Right hindlimb (tissue), 1 donor: ENCODE results near the gene FASTK.

Source experiments
- DNase-seq: peaks from one replicate; pipeline ENCODE4 v3.0.0-alpha.2; 2018

Gene FASTK

DNA sequence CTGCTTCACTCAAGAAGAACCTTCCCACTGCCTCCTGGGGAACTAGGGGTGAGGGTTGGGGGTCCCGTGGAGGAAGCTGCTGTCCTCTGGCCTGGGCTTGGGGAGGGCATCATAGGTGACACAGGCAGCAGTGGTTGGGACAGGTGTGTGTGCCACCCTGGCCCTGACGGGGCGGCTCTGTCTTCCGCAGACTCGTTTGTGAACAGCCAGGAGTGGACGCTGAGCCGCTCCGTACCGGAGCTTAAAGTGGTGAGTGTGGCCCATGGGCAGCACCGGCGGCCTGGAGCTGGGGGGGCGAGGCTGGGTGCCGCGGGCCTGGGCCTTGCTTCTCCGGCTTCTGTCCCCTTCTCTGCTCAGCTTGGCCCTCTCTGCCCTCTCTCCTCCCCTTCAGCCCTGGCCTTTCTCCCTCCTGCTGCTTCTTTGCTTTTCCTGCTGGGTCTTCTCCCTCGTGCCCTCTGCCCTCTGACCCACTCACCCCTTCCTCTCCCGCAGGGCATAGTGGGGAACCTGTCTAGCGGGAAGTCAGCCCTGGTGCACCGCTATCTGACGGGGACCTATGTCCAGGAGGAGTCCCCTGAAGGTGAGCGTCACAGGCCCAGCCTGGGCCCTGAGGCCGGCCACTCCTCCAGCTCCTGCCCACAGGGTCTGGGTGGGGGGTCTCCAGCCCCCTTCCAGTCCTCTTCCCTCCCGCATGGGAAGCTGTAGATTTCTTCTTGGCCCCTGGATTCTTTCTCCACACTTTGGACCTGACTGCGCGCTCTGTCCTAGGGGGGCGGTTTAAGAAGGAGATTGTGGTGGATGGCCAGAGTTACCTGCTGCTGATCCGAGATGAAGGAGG, 36.2 kb upstream of the FASTK start:
- no peak for DNase-seq

DNA sequence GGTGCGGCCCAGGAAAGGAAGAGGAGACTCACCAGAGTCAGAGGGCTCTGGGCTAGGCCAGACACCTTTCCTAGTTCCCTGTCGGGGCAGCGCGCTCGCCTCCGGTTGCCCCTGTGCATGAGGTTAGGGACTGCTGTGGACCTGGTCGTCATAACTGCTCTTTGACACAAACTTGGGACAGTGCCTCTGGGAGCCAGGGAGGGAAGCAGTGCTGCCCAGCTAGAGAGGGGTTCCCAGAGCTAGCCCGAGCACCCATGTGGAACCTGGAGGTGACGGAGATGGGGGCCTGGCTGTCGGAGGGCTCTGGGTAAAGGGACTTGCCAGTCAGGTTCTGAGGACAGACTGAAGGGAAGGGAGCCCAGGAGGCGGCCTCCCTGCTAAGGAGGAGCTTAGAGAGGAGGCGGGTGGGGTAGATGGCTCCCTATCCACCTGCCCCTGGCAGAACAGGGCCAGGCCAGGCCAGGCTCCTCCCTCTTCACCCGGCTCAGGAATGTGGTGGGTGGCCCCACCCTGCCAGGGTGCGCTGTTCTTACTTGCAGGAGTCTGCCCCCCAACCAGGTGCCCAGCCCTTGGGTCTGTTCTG, 35.3 kb upstream of the FASTK start:
- no peak for DNase-seq

DNA sequence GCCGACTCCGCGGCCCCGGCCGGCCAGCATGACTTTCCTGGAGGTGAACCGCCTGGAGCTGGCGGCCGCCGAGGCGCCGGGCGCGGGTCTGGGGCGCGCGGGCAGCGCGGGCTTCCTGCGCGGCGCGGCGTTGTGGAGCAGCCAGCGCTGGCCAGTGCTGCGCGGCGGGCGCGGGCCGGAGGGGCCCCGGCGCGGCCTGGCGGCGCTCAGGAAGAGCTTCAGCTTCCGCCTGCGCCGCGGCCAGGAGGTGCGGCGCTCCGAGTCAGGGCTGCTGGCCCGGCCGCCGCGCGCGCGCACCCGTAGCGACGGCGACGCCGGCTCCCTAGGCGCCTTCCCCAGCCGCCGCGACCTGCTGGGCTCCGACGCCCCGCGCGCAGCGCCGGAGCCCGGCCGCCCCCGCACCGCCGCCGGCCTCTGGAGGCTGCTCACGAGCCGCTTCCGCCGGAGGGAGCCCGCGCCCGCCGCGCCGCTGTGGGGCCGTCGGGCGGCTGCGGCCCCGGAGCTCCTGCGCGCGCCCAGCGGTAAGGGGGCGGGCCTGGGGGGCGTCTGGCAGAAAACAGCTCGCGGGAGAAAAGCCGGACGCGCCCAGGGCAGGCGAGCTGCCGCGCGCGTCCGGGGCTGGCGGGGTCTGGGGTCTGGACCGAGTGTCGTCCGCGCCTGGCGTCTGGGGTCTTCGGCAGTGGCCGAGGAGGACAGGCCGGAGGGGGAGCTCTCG, 34.7 kb upstream of the FASTK start:
- peak; percentile 59 for DNase-seq

DNA sequence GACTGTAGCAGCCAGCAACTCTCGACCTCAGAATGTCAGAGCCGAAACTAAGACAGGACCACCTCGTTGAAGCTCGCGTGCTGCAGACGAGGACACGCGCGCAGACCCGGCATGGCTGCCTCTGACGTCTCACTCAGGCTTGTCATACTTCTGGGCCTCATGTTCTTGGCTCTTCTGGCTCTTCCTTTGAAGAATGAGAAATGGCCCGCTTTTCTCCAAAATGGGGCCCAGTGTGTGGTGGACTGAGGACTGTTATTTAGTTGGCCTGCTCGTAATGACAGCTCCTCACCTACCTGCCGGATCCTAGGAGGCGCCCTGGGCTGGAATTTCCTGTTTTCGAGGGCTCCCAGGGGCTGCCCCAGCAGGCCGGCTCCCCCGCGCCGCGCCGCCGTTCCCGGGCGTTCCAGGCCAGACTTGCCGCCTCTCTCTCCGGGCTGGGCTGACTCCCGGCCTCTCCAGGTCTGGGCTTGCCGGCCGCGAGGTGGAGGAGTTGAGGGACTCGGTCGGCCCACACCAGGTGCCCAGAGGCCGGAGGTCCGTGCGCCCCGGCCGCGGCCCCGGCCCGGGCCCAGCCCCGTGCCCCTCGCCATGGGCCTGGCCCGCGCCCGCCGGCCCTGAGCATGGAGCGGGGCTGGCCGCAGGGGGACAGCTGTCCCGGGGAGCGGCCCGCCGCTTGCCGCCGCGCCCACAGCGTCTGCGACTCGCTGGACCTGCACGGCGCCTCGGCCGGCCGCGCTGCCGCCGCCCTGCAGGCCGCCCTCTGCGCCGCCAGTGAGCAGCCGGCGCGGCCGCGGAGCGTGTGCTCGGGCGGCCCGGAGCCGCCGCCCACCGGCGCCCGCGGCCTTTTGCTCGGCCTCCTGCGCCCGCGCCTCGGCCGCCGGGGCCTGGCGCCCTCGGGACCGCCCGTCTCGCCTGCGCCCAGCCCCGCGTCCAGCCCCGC, 33.8 kb upstream of the FASTK start:
- no peak for DNase-seq

DNA sequence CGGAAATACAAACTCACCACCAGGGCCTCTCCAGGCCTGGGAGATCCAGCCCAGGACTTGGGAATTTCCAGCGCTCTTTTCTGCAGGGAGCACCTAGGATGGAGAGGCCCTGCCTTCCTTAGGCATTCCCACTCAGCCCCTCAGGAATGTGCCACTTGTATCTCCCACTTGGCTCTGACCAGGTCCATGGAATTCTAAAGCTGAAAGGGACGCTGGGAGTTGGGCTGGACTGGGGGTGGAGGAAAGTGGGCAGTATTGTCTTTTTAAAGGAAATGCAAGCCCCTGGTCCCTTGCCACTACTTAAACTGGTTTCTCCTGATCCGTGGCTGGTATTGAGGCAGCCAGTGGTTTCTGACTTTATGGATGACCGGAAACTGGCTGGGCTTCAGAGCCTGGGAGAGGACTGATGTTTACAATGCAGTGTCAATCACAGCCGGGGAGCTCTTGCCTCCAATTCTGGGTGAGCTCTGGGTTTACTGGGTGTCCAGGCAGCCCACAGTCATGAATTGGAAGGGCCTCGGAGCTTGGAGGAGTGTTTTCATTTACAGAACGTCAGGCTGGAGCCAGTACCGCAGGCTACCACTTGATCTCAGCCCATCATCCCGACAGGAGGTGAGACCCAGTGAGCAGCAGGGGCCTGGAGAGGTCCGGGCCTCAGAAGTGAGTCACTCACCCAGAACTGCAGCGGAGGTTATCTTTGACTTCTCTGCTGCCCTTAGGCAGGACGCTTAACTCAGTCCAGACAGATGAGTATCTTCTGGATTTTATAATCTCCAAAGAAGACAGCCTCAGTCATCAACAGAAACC, 32.9 kb upstream of the FASTK start:
- DNase-seq, result no peak

DNA sequence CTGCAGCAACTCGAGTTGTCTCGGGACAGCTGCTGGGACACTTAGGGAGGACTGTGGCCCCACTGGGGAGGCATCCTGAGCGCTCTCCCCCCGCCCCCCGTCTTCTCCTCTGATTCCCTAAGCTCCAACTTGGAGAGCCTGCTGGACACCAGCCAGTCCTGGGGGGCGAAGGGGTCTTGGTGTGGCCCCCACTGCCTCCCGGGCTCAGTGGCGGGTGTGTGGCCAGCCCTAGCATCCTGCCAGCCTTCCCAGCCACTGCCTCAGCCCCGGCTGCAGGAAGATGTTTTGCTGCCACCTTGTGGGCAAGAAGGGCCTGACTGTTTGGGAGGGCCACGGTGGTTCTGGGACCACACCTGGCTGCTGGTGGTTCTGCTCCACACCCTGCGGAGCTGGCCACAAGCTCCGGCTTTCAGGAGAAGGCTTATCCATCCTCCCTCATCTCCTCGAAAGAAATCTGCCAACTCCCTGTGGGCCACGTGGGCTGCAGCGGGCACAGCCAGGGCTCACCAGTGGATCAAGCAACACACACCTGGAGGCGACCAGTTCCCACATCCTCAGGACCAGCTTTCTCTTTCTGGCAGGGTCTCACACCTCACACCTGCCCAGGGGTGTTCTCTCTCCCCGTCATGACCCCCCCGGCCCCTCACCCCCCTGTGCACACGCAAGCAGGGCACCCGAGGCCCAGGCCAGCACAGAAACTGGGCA, 30.5 kb upstream of the FASTK start:
- DNase-seq, result peak; percentile 84

DNA sequence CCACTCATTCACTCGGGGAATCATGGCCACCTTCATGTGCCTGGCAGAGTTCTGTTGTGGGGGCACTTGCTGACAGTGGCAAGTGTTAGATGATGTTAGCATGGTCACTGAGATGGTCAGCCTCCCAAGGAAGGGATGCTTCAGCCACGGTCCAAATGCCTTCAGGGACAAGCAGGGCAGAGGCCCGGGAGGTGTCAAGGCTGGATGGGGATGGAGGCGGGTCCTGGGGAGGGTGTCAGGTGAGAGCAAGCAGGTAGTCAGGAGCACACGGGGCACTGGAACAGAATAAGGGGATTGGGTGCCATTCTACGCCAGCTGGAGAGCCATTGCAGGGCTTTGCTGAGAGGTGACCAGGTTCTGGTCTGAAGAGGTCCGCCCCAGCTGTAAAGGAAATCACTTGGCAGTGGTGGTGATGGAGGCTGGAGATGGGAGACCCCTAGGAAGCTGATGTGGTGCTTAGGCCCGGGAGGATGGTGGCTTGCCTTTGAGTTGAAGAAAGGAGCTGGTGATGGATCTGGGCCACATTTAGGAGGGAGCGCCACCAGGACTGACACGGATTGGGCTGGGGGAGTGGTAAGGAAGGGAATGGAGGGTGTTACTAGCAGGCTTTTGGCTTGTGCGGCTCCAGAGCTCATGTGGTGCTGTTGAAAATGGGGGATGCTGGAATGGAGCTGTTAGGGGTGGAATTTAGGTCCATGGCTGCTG, 29.8 kb upstream of the FASTK start:
- no peak for DNase-seq

DNA sequence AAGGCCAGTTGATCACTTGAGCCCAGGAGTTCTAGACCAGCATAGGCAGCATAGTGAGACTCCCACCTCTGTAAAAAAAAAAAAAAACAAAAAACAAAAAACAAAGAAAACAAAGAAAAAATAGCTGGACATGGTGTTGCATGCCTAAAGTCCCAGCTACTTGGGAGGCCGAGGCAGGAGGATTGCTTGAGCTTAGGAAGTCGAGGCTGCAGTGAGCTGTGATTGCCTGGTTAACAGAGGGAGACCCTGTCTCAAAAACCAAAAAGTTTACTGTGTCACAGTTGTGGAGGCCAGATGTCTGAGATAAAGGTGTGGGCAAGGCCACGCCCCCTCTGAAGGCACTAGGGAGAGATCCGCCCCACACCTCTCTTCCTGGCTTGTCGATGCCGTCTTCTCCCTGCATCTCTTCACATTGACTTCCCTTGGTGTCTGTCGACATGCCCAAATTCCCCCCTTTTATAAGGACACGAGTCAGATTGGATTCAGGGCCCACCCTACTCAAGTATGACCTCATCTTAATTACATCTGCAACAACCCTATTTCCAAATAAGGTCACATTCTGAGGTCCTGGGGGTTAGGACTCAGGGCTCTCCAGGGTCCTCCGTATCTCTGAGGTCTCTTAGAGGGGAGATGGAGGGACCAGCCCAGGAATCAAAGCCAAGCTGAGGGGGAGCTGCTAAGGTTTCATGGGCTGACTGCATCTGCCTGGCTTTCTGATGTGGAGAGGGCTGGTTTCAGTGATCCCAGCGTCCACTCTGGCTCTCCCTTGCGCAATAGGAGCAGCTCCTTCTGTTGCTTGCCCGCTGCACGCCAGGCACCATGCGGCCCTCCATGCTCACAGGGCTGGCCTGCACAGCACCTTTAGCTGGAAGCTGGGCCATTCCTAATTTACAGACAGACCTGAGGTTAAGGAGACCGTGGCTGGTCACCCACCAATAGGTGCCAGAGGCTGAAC, 28.8 kb upstream of the FASTK start:
- DNase-seq, result no peak

DNA sequence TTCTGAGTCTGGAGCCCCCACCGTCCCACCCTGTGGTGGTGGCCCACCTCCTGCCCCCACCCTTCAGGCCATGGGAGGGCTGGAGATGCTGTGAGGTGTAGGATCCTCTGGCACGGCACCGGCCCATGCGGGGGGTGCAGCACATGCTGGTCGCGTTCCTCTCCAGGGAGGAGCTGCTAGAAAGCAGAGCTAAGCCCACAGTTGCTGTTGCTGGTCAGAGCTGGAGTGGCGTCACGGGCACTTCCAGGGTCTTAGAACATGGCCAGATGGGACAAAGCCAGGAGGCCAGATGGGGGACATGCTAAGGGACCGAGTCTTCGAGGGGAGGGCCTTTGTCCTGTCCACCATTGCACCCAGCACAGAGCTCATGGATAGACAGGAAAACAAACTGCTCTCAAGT, 27.3 kb upstream of the FASTK start:
- DNase-seq, result no peak

DNA sequence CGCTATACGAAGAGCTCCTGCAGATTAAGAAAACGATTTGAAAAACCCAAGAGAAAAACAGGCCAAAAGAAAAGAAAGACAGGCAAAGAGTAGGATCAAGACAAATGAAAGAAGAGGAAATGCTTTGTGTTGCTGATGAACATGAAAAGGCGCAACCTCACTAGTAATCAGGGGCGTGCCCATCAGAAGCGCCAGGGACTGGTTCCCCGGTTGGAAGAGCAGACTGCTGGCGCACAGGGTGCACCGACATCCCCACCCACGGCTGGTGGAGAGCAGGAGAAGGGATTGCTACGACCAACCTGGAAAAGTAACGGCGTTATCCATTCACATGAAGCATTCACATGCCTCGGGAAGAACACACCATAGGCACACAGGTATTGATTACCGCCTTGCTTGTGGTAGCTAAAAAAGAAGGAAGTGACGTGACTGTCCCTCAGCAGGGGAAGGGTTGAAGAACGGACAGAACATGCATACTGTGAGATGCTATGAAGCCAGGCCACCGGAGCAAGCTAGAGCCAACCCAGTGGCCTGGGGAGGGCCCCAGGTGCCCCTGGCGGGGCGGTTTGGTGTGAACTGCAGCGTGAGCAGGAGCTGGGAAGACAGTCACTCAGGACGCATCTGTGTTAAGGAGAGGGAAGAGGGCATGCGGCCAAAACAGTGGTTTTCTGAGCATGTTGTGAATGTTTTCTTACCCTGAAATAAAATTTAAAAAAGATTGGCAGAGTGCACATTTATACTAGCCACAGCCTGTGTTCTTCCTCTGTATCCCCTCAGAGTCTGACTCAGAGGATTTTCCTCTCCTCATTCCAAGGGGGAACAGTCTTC, 24.0 kb upstream of the FASTK start:
- no peak for DNase-seq

DNA sequence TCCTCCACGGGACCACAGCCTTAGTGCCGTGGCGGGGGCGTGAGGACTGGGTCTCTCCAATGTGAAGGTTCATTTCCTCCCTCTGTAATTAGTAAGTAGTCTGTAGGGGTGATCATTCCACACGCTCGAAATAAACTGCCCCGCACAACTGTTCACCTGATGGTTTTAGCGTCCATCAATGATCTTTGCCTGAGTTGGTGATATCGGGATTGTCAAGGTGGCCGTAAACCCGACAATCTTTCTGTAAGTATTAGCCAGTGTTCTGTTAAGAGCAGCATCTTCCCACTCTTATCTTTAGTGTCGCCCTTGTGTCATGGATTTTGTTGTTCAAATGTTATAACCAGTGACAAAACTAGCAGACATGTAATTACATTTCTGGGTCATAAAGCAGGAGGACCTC, 23.4 kb upstream of the FASTK start:
- no peak for DNase-seq

DNA sequence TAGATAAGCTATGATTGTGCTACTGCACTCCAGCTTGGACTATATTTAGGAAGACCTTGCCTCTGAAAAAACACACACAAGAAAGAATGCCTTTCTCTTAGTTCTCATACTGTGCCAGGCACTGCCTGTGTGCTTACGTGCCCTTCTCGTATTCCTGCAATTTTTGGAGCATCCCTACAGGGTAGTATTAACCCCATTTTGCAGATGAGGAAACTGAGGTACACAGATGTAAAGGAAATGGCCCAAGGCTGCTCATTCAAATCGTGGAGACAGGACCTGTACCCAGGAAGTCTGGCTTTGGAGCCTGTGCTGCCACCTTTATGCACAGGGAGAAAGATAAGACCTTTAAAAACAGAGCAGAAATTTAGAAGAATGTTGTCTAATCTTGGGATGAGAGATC, 22.4 kb upstream of the FASTK start:
- no peak for DNase-seq

DNA sequence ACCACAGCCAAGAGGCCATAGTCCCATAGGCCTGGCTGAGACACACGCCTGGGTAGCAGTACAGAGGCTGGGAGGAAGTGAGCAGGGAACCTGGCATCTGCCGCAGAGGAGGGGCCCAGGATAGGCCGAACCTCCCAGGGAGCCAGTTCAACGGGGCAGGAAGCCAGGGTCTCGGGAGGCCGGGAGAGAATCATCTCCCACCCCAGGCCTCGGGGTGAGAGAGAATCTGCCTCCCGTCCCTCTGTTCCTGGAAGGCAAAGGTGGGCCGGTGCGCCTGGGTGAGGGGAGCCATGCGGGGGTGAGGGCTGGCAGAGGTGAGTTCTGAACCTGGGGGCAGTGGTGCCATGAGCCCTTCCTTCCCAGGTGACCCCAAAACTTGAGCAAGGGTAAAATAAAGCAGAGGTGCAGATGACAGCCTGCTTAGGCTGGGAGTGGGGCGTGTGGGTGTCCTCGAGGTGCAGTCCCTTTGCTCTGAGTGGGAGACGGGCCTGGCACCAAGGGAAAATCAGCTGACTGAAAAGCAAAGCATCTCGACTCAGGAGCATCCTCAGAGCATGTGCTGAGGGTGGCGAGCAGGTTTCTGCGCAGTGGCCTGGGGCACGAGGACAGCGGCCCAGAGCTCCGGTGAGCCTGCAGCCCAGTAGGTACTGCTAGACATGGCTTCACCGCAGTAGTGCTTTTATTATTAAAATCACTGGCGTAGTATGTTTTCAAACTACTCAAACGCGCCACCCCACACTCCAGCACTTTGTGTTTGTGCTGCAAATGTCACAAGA, 21.2 kb upstream of the FASTK start:
- DNase-seq, result no peak

DNA sequence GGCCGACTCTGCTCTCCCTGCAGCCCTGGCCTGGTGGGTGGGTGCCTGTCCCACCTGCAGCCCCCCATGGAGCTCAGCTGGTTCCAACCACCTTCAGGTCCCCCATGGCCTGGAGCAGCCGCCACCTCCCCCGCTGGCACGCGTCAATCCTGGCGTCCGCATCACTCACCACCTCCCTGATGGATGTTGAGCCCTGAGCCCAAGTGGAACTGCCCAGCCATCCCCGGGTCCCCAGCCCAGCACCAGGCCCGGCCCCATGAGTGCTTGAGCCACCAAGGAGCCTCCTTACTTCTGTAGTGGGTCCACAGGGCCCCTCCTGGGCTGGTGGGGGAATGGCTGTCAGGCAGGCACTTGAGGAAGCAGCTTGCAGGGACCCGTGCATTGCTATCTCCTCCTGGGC, 20.3 kb upstream of the FASTK start:
- DNase-seq, result no peak

DNA sequence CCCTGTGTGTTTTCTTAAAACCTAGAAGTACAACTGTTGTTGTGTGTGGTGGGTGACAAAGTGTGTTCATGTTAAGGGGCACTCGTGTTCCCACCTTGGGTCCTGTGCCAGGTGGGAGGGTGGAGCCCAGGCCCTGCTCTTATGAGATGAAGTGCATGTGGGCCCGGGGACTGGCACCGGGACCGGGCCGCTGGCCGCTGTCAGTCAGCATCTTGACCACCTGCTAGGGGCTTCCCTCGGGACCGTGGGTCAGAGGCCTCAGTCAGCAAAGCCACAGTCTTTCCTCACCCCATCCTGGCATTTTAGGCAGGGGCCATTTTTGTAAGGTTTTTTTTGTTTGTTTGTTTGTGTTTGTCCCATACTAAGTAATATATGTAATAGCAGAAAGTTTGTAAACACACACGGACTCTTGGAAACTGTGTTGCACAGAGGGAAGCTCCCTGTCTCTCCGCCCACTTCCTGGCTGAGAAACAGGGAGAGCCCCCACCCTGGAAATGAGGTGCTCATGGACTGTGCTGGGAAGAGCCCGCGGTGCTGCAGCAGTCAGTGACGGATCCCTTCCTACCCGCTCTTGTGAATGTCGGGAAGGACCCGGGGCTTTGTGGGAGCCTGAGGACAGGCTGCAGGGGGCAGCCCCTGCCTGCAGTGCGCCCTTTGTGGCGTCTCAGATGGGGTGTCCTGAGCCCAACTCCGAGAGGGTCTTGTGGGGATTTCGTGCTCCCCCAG, 19.0 kb upstream of the FASTK start:
- no peak for DNase-seq

DNA sequence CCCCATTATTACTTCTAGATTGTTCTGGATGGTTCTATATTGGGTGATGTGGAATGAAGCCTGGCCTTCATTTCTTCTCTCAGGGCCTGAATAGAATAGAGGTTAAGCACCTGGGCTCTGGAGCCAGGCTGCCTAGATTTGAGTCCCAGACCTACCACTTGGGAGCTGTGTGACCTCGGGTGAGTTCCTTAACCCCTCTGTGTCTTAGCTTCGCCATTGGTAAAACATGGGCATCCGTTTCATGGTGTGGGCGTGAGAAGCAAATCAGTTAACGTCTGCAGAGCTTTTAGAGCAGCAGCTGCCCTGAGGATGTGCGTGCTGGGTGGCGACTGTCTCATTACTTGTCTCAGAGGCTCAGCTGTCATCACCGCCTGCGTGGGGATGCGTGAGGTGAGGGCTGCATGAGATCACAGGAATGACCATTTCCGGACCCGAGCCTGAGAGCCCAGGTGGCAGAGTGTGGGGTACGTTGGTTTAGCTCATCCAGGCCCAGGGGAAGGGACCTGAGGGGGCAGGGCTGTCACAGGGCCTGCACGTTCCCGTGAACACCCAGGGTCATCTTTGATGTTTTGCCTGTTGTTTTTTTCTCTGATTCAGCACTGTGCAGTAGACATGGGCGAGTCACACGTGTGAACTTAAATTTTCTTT, 15.3 kb upstream of the FASTK start:
- DNase-seq, result no peak
